ENCODE results near the gene TWNK.

DNA sequence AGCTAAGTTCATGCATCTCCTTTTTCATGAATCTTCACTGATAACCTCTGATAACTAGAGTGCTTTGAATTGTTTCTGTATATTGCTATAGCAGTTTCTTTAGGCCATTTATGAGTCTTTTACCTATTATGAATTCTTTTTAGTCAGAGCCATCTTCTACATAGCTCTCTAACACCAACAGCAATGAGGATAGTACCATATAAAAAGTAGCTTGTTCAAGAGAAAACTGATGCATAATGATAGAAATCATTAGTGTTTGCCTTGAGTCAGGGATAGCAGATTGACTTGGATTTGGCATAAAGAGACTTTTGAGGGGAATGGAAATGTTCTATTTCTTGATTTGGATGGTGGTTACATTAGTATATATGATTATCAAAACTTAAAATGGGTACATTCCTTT lies 43.8 kb upstream of the TWNK start:
- no peak for TF ChIP-seq POLR2AphosphoS5 (IDR thresholded peaks at IDR 0.05)
- TF ChIP-seq, protein P1, sequence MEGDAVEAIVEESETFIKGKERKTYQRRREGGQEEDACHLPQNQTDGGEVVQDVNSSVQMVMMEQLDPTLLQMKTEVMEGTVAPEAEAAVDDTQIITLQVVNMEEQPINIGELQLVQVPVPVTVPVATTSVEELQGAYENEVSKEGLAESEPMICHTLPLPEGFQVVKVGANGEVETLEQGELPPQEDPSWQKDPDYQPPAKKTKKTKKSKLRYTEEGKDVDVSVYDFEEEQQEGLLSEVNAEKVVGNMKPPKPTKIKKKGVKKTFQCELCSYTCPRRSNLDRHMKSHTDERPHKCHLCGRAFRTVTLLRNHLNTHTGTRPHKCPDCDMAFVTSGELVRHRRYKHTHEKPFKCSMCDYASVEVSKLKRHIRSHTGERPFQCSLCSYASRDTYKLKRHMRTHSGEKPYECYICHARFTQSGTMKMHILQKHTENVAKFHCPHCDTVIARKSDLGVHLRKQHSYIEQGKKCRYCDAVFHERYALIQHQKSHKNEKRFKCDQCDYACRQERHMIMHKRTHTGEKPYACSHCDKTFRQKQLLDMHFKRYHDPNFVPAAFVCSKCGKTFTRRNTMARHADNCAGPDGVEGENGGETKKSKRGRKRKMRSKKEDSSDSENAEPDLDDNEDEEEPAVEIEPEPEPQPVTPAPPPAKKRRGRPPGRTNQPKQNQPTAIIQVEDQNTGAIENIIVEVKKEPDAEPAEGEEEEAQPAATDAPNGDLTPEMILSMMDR (IDR thresholded peaks at IDR 0.05 in 8 of 11, conservative IDR thresholded peaks at IDR 0.05 in 3 of 11): no peak
- TF ChIP-seq POLR2A (IDR thresholded peaks at IDR 0.05): no peak
